MCF 10A (cell line): ENCODE results near the gene WDR45B. TPM values are rescaled to one million over a fixed set of nuclear protein-coding genes. Genes with fewer than 3 reads are reported as not detected.

Experiments
- BruUV-seq: library from RNA; stranded (reverse); fragments of 400-500 nt; replicated peaks from 2 replicates; lab custom pipeline; 2021; lab: Mats Ljungman, UMichigan
- CTCF ChIA-PET: fragments of 300-600 bp; sonication (Branson Sonifier 250); formaldehyde crosslinking; extraction: SDS; loops from one replicate; lab custom pipeline; 2021; ENCODE audit warnings: antibody characterized with exemption, inconsistent platforms; lab: Yijun Ruan, JAX
- POLR2A ChIA-PET: fragments of 300-600, 350-650 bp; sonication (Branson Sonifier 250); formaldehyde crosslinking; extraction: SDS; loops from one replicate; lab custom pipeline; 2020; ENCODE audit warnings: antibody characterized with exemption, inconsistent platforms; lab: Yijun Ruan, JAX
- DNase-seq: peaks from one replicate; pipeline ENCODE4 v3.0.0-alpha.2; 2018; ENCODE audit not compliant: unreplicated experiment
- H3K27ac Mint-ChIP-seq: one replicate; pipeline ENCODE4 v1.8.0; 2022; ENCODE audit warnings: mild to moderate bottlenecking, low read depth, mixed read lengths; ENCODE audit not compliant: unreplicated experiment
- H3K27me3 Mint-ChIP-seq: one replicate; pipeline ENCODE4 v1.8.0; 2022; ENCODE audit warnings: mixed read lengths; ENCODE audit not compliant: insufficient read depth, unreplicated experiment
- H3K36me3 Mint-ChIP-seq: one replicate; pipeline ENCODE4 v1.8.0; 2022; ENCODE audit warnings: mild to moderate bottlenecking, moderate library complexity, mixed read lengths; ENCODE audit not compliant: insufficient read depth, unreplicated experiment
- H3K4me1 Mint-ChIP-seq: one replicate; pipeline ENCODE4 v1.8.0; 2022; ENCODE audit warnings: mixed read lengths; ENCODE audit not compliant: insufficient read depth, unreplicated experiment
- H3K4me3 Mint-ChIP-seq: one replicate; pipeline ENCODE4 v1.8.0; 2022; ENCODE audit warnings: mild to moderate bottlenecking, moderate library complexity, mixed read lengths; ENCODE audit not compliant: unreplicated experiment
- H3K9me3 Mint-ChIP-seq: one replicate; pipeline ENCODE4 v1.8.0; 2022; ENCODE audit warnings: mixed read lengths; ENCODE audit not compliant: unreplicated experiment
- CTCF ChIP-seq: fragments of 200-600 bp; IDR thresholded peaks from one replicate; pipeline ENCODE4 v1.8.0; 2022; ENCODE audit warnings: antibody characterized with exemption, mild to moderate bottlenecking; ENCODE audit not compliant: unreplicated experiment
- intact Hi-C: fragments of 100-400 bp; cut with micrococcal nuclease; formaldehyde crosslinking; loops from 2 replicates; pipeline ENCODE4 v1.14.1; 2022
- total RNA-seq: library from RNA; stranded (reverse); gene quantifications from 2 replicates; pipeline ENCODE4 v1.2.3, GENCODE V29; 2022

Gene WDR45B
- total RNA-seq, 1 experiment from 2014 or later: 88.3 TPM

- no peak for DNase-seq
- intact Hi-C loops: no loop called here
- Mint-ChIP-seq H3K4me3 (no peak overlapping the region), H3K4me1 (peaks cover 6% of the 10 kb centered on the region), H3K27me3 (no peaks in the 10 kb centered on the region), H3K9me3 (no peaks in the 10 kb centered on the region), H3K27ac (peak overlapping the region; percentile 30), H3K36me3 (peaks cover 64% of the 10 kb centered on the region)
- POLR2A ChIA-PET: interaction anchor here (1.3 kb wide), 1 partner anchor 14 kb away, joined by 4 read pairs; no protein-coding TSS in a partner anchor
- CTCF ChIA-PET: no interaction called here
- no TSS peak for BruUV-seq
- TF ChIP-seq CTCF: no peak
Measured at GRCh38 chr17:82636626-82637598, 11.3 kb downstream of the WDR45B start.

- H3K4me3 Mint-ChIP-seq: no peak overlapping the region
- H3K36me3 Mint-ChIP-seq: peaks cover 69% of the 10 kb centered on the region
- H3K27me3 Mint-ChIP-seq: no peaks in the 10 kb centered on the region
- no TSS peak for BruUV-seq
- intact Hi-C loops: no loop called here
- H3K4me1 Mint-ChIP-seq: peaks cover 6% of the 10 kb centered on the region
- ChIA-PET CTCF (interaction anchor here (0.5 kb wide), 1 partner anchor 95 kb away, joined by 3 read pairs; no protein-coding TSS in a partner anchor), POLR2A (no interaction called here)
- no peaks in the 10 kb centered on the region for H3K9me3 Mint-ChIP-seq
- H3K27ac Mint-ChIP-seq: no peak overlapping the region
- TF ChIP-seq CTCF: no peak
- no peak for DNase-seq
Measured at GRCh38 chr17:82633343-82633742, 14.9 kb downstream of the WDR45B start.

DNA sequence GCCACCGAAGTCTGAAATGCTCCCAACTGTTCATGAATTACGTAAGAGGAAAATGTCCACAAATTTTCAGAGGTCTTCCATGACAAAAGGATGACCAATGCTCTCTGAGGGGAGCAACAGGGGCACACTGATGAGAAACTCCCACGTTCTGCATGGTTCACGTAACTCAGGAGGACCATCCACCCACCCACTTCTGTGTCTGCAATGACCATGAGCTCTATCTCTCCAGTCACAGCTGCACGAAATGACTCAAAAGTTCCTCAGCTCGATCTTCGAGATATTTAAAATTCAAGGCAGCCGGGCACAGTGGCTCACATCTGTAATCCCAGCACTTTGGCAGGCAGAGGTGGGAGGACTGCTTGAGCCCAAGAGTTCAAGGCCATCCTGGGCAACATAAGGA lies 15.8 kb downstream of the WDR45B start:
- intact Hi-C loops: no loop called here
- Mint-ChIP-seq H3K36me3 (peaks cover 78% of the 10 kb centered on the region), H3K27me3 (no peaks in the 10 kb centered on the region), H3K4me1 (peaks cover 10% of the 10 kb centered on the region), H3K9me3 (no peaks in the 10 kb centered on the region), H3K27ac (no peak overlapping the region), H3K4me3 (no peak overlapping the region)
- POLR2A ChIA-PET: interaction anchor here (0.7 to 0.8 kb wide), 2 partner anchors 15 to 84 kb away, joined by 3 read pairs; partner anchors contain the start of gene FN3KRP
- BruUV-seq: no TSS peak
- CTCF ChIA-PET: no interaction called here
- TF ChIP-seq CTCF: no peak
- no peak for DNase-seq

DNA sequence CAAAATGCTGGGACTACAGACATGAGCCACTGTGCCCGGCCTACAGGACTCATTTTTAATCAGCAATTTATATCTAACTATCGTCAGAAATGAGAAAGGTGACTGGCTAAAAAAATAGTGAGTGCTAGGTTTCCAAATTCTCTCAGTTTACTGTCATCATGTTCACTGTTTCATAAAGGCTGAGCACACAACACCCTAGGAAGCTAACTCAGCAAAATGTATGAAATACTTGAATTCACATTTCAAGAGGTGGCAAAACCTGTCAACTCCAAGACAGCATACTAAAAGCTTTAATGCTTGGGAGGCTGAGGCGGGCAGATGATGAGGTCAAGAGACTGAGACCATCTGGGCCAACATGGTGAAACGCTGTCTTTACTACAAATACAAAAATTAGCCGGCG lies 16.7 kb downstream of the WDR45B start:
- intact Hi-C loops: no loop called here
- H3K27ac Mint-ChIP-seq: no peak overlapping the region
- no peak for TF ChIP-seq CTCF
- H3K4me3 Mint-ChIP-seq: no peak overlapping the region
- no TSS peak for BruUV-seq
- peaks cover 87% of the 10 kb centered on the region for H3K36me3 Mint-ChIP-seq
- H3K27me3 Mint-ChIP-seq: no peaks in the 10 kb centered on the region
- POLR2A ChIA-PET: no interaction called here
- no peak for DNase-seq
- CTCF ChIA-PET: interaction anchor here (0.7 kb wide), 1 partner anchor 10 kb away, joined by 3 read pairs; no protein-coding TSS in a partner anchor
- no peaks in the 10 kb centered on the region for H3K9me3 Mint-ChIP-seq
- peaks cover 8% of the 10 kb centered on the region for H3K4me1 Mint-ChIP-seq
